K562 (cell line): ENCODE results near the gene OTOP3. TPM values are rescaled to one million over a fixed set of nuclear protein-coding genes. Genes with fewer than 3 reads are reported as not detected.

Source experiments
- C11orf30 ChIP-seq: fragments of 450-650 bp; IDR thresholded peaks from 2 replicates; pipeline ENCODE4 v1.6.1; 2016; ENCODE audit warnings: low read depth, mild to moderate bottlenecking
- CREB5 ChIP-seq: fragments of 250-450 bp; sonication (Bioruptor Pico); IDR thresholded peaks from 2 replicates; pipeline ENCODE4 v1.5.0; 2020; ENCODE audit warnings: mild to moderate bottlenecking
- DNMT1 ChIP-seq: fragments of 450-650 bp; IDR thresholded peaks from 2 replicates; pipeline ENCODE4 v1.6.1; 2016; ENCODE audit warnings: antibody characterized with exemption, mild to moderate bottlenecking
- ETS1 ChIP-seq: conservative IDR thresholded peaks from 2 replicates; pipeline ENCODE4 v1.6.1; 2011; ENCODE audit warnings: low read depth, mild to moderate bottlenecking, low read length; ENCODE audit not compliant: control insufficient read depth
- EZH2 ChIP-seq: IDR thresholded peaks from 2 replicates; pipeline ENCODE4 v1.6.1; 2012; ENCODE audit warnings: low read depth, mild to moderate bottlenecking, inconsistent platforms, low read length, borderline replicate concordance
- HCFC1 ChIP-seq: IDR thresholded peaks from 2 replicates; pipeline ENCODE4 v1.6.1; 2012; ENCODE audit warnings: low read depth, low read length, improper control_type of control experiment
- HDAC8 ChIP-seq: fragments of 450-650 bp; IDR thresholded peaks from 2 replicates; pipeline ENCODE4 v1.6.1; 2016; ENCODE audit warnings: mild to moderate bottlenecking, missing genetic modification characterization, moderate library complexity, missing compliant biosample characterization
- HES1 ChIP-seq: fragments of 450-650 bp; IDR thresholded peaks from 2 replicates; pipeline ENCODE4 v1.6.1; 2016; ENCODE audit warnings: low read depth, mild to moderate bottlenecking, moderate library complexity
- IRF1 ChIP-seq: sonication (generic); formaldehyde crosslinking; IDR thresholded peaks from 2 replicates; pipeline ENCODE4 v1.8.0; 2022; ENCODE audit warnings: missing genetic modification reagents, mild to moderate bottlenecking, borderline replicate concordance
- MXD1 ChIP-seq: fragments of 250-450 bp; sonication (Bioruptor Pico); IDR thresholded peaks from 2 replicates; pipeline ENCODE4 v1.8.0; 2021; ENCODE audit warnings: borderline replicate concordance, mild to moderate bottlenecking, moderate library complexity; ENCODE audit not compliant: poor library complexity, severe bottlenecking
- NCOR1 ChIP-seq: fragments of 450-650 bp; IDR thresholded peaks from 2 replicates; pipeline ENCODE4 v1.6.1; 2016; ENCODE audit warnings: mild to moderate bottlenecking, moderate library complexity
- PHF20 ChIP-seq: fragments of 450-650 bp; IDR thresholded peaks from 2 replicates; pipeline ENCODE4 v1.6.1; 2018; ENCODE audit not compliant: partially characterized antibody
- PHF8 ChIP-seq: fragments of 200-600 bp; sonication (generic); IDR thresholded peaks from 2 replicates; pipeline ENCODE4 v1.6.1; 2012; ENCODE audit warnings: mixed run types, mild to moderate bottlenecking, inconsistent platforms, low read length, moderate library complexity, borderline replicate concordance
- RAD21 ChIP-seq, 2 experiments: fragments of 250-450 bp in 1 of 2; fragments of 450-650 bp in 1 of 2; sonication (Bioruptor Pico) in 1 of 2; formaldehyde crosslinking in 1 of 2; IDR thresholded peaks in 1 of 2; conservative IDR thresholded peaks in 1 of 2; 2 replicates each; pipeline versions ENCODE4 v1.4.0 to v1.8.0; 2020 to 2022; ENCODE audit warnings: mild to moderate bottlenecking in 2 of 2, moderate library complexity in 1 of 2
- RBM14 ChIP-seq: fragments of 200-400 bp; formaldehyde crosslinking; IDR thresholded peaks from 2 replicates; pipeline ENCODE4 v1.6.1; 2018; ENCODE audit warnings: low read depth, mild to moderate bottlenecking, low read length, moderate library complexity, borderline replicate concordance; ENCODE audit not compliant: insufficient read depth
- SAFB2 ChIP-seq: fragments of 200-400 bp; formaldehyde crosslinking; IDR thresholded peaks from 2 replicates; pipeline ENCODE4 v1.6.1; 2018; ENCODE audit warnings: borderline replicate concordance, low read length, low read depth, moderate library complexity; ENCODE audit not compliant: severe bottlenecking
- SMARCB1 ChIP-seq: IDR thresholded peaks from 2 replicates; pipeline ENCODE4 v1.6.1; 2011; ENCODE audit warnings: improper control_type of control experiment, low read depth; ENCODE audit not compliant: insufficient read length
- SRSF1 ChIP-seq: fragments of 200-400 bp; formaldehyde crosslinking; IDR thresholded peaks from 2 replicates; pipeline ENCODE4 v1.6.1; 2017; ENCODE audit warnings: mild to moderate bottlenecking, low read depth, low read length, moderate library complexity
- WHSC1 ChIP-seq: IDR thresholded peaks from one replicate; pipeline ENCODE4 v1.6.1; 2012; ENCODE audit warnings: low read length, control low read depth, inconsistent platforms
- XRCC3 ChIP-seq: fragments of 450-650 bp; IDR thresholded peaks from 2 replicates; pipeline ENCODE4 v1.6.1; 2017; ENCODE audit warnings: mild to moderate bottlenecking, moderate library complexity
- ZC3H8 ChIP-seq: fragments of 450-650 bp; IDR thresholded peaks from 2 replicates; pipeline ENCODE4 v1.6.1; 2017
- ZNF124 ChIP-seq: sonication (generic); formaldehyde crosslinking; IDR thresholded peaks from 2 replicates; pipeline ENCODE4 v1.8.1; 2022; ENCODE audit warnings: missing genetic modification reagents
- ZNF445 ChIP-seq: fragments of 250-450 bp; sonication (Bioruptor Pico); IDR thresholded peaks from 2 replicates; pipeline ENCODE4 v1.4.0; 2020; ENCODE audit warnings: low read depth, mild to moderate bottlenecking, moderate library complexity
- ZNF699 ChIP-seq: fragments of 250-450 bp; sonication (Bioruptor Pico); IDR thresholded peaks from 2 replicates; pipeline ENCODE4 v1.8.0; 2021; ENCODE audit warnings: mild to moderate bottlenecking, moderate library complexity; ENCODE audit not compliant: insufficient replicate concordance
- polyA plus RNA-seq, 8 experiments: library from polyadenylated mRNA; depleted of rRNA in 4 of 8; stranded (reverse) in 5 of 8; unstranded in 3 of 8; fragments of >200 nt; fragmentation: Nextera tagmentation in 2 of 8; fragmentation: Illumina TruSeq in 1 of 8; extraction: Ambion mirVana in 2 of 8; extraction: Trizol in 1 of 8; gene quantifications; 2 replicates each; pipeline versions ENCODE4 v1.2.1 to v1.2.3, GENCODE V29; 2011 to 2014; ENCODE audit warnings: inconsistent platforms in 1 of 8, missing spikeins in 1 of 8
- total RNA-seq, 7 experiments: library from RNA; depleted of rRNA in 6 of 7; stranded (reverse); fragments of >200 nt in 6 of 7; fragmentation: Illumina TruSeq in 2 of 7; extraction: Trizol in 2 of 7; gene quantifications; 2 replicates each; pipeline versions ENCODE4 v1.2.1 to v1.2.3, GENCODE V29; 2011 to 2021; ENCODE audit warnings: low replicate concordance in 1 of 7

Gene OTOP3
- total and polyA plus RNA-seq, 9 of the 15 experiments (the other 6 are each of a cell fraction or from before 2014, with no cell fraction given), result not detected

- TF ChIP-seq SAFB2 (no peak), CREB5 (CRISPR knock-in tag) (no peak), MXD1 (no peak), ZC3H8 (no peak), IRF1 (CRISPR knock-in tag) (no peak), DNMT1 (no peak), NCOR1 (no peak), ZNF124 (no peak), SMARCB1 (no peak), HCFC1 (no peak; the same call in 1 of the 2 replicates), ZNF445 (CRISPR knock-in tag) (no peak), RAD21 (CRISPR knock-in tag; conservative IDR thresholded peaks at IDR 0.05 in 1 of 2, IDR thresholded peaks at IDR 0.05 in 1 of 2) (0 out of 4 replicates have a peak, but pooled peaks of 1 of the 2 experiments have one; percentile 30), EZH2 (no peak), WHSC1 (no peak), C11orf30 (no peak), ETS1 (no peak), PHF8 (peak; percentile 39; the same call in 1 of the 2 replicates), HES1 (no peak), ZNF699 (CRISPR knock-in tag) (no peak), RBM14 (peak; percentile 88; the same call in 1 of the 2 replicates), SRSF1 (no peak), HDAC8 (tag) (peak; percentile 31; the same call in 1 of the 2 replicates), PHF20 (no peak), XRCC3 (no peak)
Observed at GRCh38 chr17:74987909-74988711, 52.4 kb downstream of the OTOP3 start (continued).
